HepG2 (cell line): ENCODE results near the gene CFAP70. TPM values are rescaled to one million over a fixed set of nuclear protein-coding genes. Genes with fewer than 3 reads are reported as not detected.

Experiments
- ATAC-seq: fragments of 200-7000 bp; cut with Tn5 transposase; 3 replicates; pipeline ENCODE4 v1.9.1; 2020; ENCODE audit warnings: mild to moderate bottlenecking, moderate library complexity
- BruUV-seq: library from RNA; stranded (reverse); fragments of 400-500 nt; replicated peaks from 2 replicates; lab custom pipeline; 2021; lab: Mats Ljungman, UMichigan
- CTCF ChIA-PET: fragments of 300-600 bp; formaldehyde crosslinking; extraction: SDS; loops from one replicate; lab custom pipeline; 2021; ENCODE audit warnings: low total read pairs, inconsistent platforms, low intra/inter-chr PET ratio; lab: Yijun Ruan, JAX
- POLR2A ChIA-PET: fragments of 350-600 bp; sonication (Branson Sonifier 250); formaldehyde crosslinking; loops from one replicate; lab custom pipeline; 2020; ENCODE audit warnings: antibody characterized with exemption, inconsistent platforms; lab: Yijun Ruan, JAX
- DNase-seq: peaks from one replicate; pipeline ENCODE4 v3.0.0-alpha.2; 2015; ENCODE audit warnings: low spot score
- FAIRE-seq: peaks from 3 replicates; lab custom pipeline; 2011; peaks lifted over from hg19 to GRCh38; lab: Jason Lieb, UNC
- H2AFZ ChIP-seq: one replicate; pipeline ENCODE4 v1.6.1; 2011; ENCODE audit warnings: low read length, inconsistent platforms
- H3K27ac ChIP-seq: fragments of 300-600 bp; 3 replicates; pipeline ENCODE4 v1.8.0; 2011; ENCODE audit warnings: mixed run types, mild to moderate bottlenecking, mixed read lengths, low read length, inconsistent platforms; ENCODE audit not compliant: insufficient read depth; ENCODE audit errors: extremely low read length
- H3K27me3 ChIP-seq, 2 experiments: fragments of 200-600 bp in 1 of 2; 2 replicates in 1 of 2; 3 replicates in 1 of 2; pipeline versions ENCODE4 v1.6.0 to v1.8.0; 2011; ENCODE audit warnings: low read length in 2 of 2, mild to moderate bottlenecking in 2 of 2, moderate library complexity in 2 of 2, inconsistent platforms in 1 of 2; ENCODE audit not compliant: insufficient read depth in 2 of 2, control insufficient read depth in 1 of 2
- H3K36me3 ChIP-seq, 2 experiments: fragments of 200-600 bp in 1 of 2; replicated peaks in 1 of 2; 2 replicates in 1 of 2; 3 replicates in 1 of 2; pipeline versions ENCODE4 v1.5.1 to v1.8.0; 2011; ENCODE audit warnings: low read length in 2 of 2, inconsistent platforms in 1 of 2; ENCODE audit not compliant: insufficient read depth in 2 of 2, control insufficient read depth in 1 of 2
- H3K4me1 ChIP-seq: 2 replicates; pipeline ENCODE4 v1.5.1; 2012; ENCODE audit warnings: low read length, inconsistent platforms; ENCODE audit not compliant: insufficient read depth
- H3K4me2 ChIP-seq: 2 replicates; pipeline ENCODE4 v1.6.0; 2011; ENCODE audit warnings: low read depth, low read length, inconsistent platforms
- H3K4me3 ChIP-seq, 3 experiments: fragments of 200-600 bp in 1 of 3; sonication (generic), shearing (Covaris generic) in 1 of 3; replicated peaks in 1 of 3; 2 replicates each; pipeline ENCODE4 v1.5.1; 2011 to 2016; ENCODE audit warnings: low read length in 3 of 3, inconsistent platforms in 2 of 3, low read depth in 2 of 3, mild to moderate bottlenecking in 2 of 3, control low read depth in 1 of 3, mixed read lengths in 1 of 3; ENCODE audit not compliant: insufficient read depth in 1 of 3
- H3K79me2 ChIP-seq: one replicate; pipeline ENCODE4 v1.6.1; 2011; ENCODE audit warnings: low read length, inconsistent platforms; ENCODE audit not compliant: insufficient read depth
- H3K9ac ChIP-seq: 2 replicates; pipeline ENCODE4 v1.6.0; 2011; ENCODE audit warnings: mild to moderate bottlenecking, low read depth, low read length, inconsistent platforms; ENCODE audit not compliant: insufficient read depth
- H3K9me3 ChIP-seq: 2 replicates; pipeline ENCODE4 v1.5.1; 2012; ENCODE audit warnings: mild to moderate bottlenecking, low read length
- H4K20me1 ChIP-seq: 2 replicates; pipeline ENCODE4 v1.6.0; 2011; ENCODE audit warnings: inconsistent platforms, mild to moderate bottlenecking, low read length, moderate library complexity; ENCODE audit not compliant: insufficient read depth
- BCL6 ChIP-seq: IDR thresholded peaks from 2 replicates; pipeline ENCODE4 v1.6.1; 2016; ENCODE audit warnings: missing genetic modification reagents, missing compliant biosample characterization
- MAFF ChIP-seq: IDR thresholded peaks from 2 replicates; pipeline ENCODE4 v1.6.1; 2011; ENCODE audit warnings: low read depth, low read length, improper control_type of control experiment
- MAFK ChIP-seq, 2 experiments: IDR thresholded peaks in 1 of 2; conservative IDR thresholded peaks in 1 of 2; 2 replicates each; pipeline ENCODE4 v1.6.1; 2011; ENCODE audit warnings: improper control_type of control experiment in 2 of 2, low read length in 2 of 2
- ZNF432 ChIP-seq: sonication (generic); formaldehyde crosslinking; IDR thresholded peaks from 2 replicates; pipeline ENCODE4 v1.5.0; 2020; ENCODE audit warnings: missing genetic modification reagents, mild to moderate bottlenecking, borderline replicate concordance
- WGBS: methylation state at CpG from one replicate; pipeline ENCODE4 v1.1.6; 2017; ENCODE audit warnings: low lambda C conversion rate; 5-methylcytosine and 5-hydroxymethylcytosine counted together
- in situ Hi-C: cut with HindIII; loops from 2 replicates; pipeline ENCODE4 v1.10.0; 2017; ENCODE audit warnings: low pct_unique_long_range_greater_than_20kb; ENCODE audit not compliant: extremely low pct_ligation_motif_present
- intact Hi-C: fragments of 100-400 bp; cut with micrococcal nuclease; formaldehyde crosslinking; loops from one replicate; pipeline ENCODE4 v1.10.0; 2022; ENCODE audit not compliant: unreplicated experiment
- polyA plus RNA-seq, 8 experiments: library from polyadenylated mRNA; depleted of rRNA in 3 of 8; stranded (reverse) in 7 of 8; unstranded in 1 of 8; fragments of >200 nt; fragmentation: Illumina TruSeq in 4 of 8; extraction: Trizol in 4 of 8; gene quantifications; 2 replicates each; pipeline versions ENCODE4 v1.2.1 to v1.2.3, GENCODE V29; 2011 to 2016; ENCODE audit warnings: low read depth in 4 of 8, missing spikeins in 1 of 8, mixed read lengths in 1 of 8; ENCODE audit not compliant: insufficient read depth in 1 of 8
- total RNA-seq, 5 experiments: library from RNA; depleted of rRNA; stranded (reverse); fragments of >200 nt; fragmentation: Illumina TruSeq; extraction: Trizol; gene quantifications; 2 replicates each; pipeline ENCODE4 v1.2.3, GENCODE V29; 2016; ENCODE audit warnings: low read depth in 1 of 5

The CFAP70 gene
- total and polyA plus RNA-seq, 2 of the 13 experiments (the other 11 are each of a cell fraction or from before 2014, with no cell fraction given) = 0.27 to 0.38 TPM

- 88% methylated on average over 3 of the region's 3 CpGs for WGBS
- no TSS peak for BruUV-seq
- Histone ChIP-seq H3K4me1 (no peaks in the 10 kb centered on the region), H4K20me1 (no peaks in the 10 kb centered on the region), H3K9me3 (no peaks in the 10 kb centered on the region), H3K36me3 (no peaks in the 10 kb centered on the region), H3K27ac (no peak overlapping the region), H3K27me3 (no peaks in the 10 kb centered on the region), H3K79me2 (no peaks in the 10 kb centered on the region), H3K4me3 (no peak overlapping the region), H3K4me2 (no peak overlapping the region), H3K9ac (no peak overlapping the region)
- POLR2A ChIA-PET = no interaction called here
- no peak for ATAC-seq
- FAIRE-seq = no peak
- intact Hi-C loops = no loop called here
- CTCF ChIA-PET = no interaction called here
- no peak for TF ChIP-seq ZNF432 (CRISPR knock-in tag)
- TF ChIP-seq, all 625 proteins: peak for 0
- in situ Hi-C loops = no loop called here
- no peak overlapping the region for H2AFZ ChIP-seq
- DNase-seq = no peak
These were observed 77.6 kb downstream of the CFAP70 start for GRCh38 chr10:73281097-73281496.

GRCh38 chr10:73264423-73264822, 94.2 kb downstream of the CFAP70 start:
- Histone ChIP-seq H4K20me1 (no peaks in the 10 kb centered on the region), H3K27me3 (no peaks in the 10 kb centered on the region), H3K79me2 (no peaks in the 10 kb centered on the region), H2AFZ (no peak overlapping the region), H3K9me3 (no peaks in the 10 kb centered on the region), H3K4me3 (no peak overlapping the region), H3K4me2 (no peak overlapping the region), H3K4me1 (no peaks in the 10 kb centered on the region), H3K36me3 (no peaks in the 10 kb centered on the region), H3K9ac (no peak overlapping the region), H3K27ac (no peak overlapping the region)
- TF ChIP-seq BCL6 (CRISPR knock-in tag) (no peak), MAFK (conservative IDR thresholded peaks at IDR 0.05 in 1 of 2, IDR thresholded peaks at IDR 0.05 in 1 of 2; ENCODE audit: low read length in 2 of 2) (peak; percentile 29 to 44; a peak in 2 of 4 replicates), MAFF (peak; percentile 21; the same call in 1 of the 2 replicates)
- WGBS = 77% methylated on average over 2 of the region's 2 CpGs
- intact Hi-C loops = loop anchor here (5.0 kb wide), 1 partner anchor 93 kb away; the partner anchor contains the start of gene CFAP70
- no peak for ATAC-seq
- FAIRE-seq = no peak
- in situ Hi-C loops = loop anchor here (25.0 kb wide), 1 partner anchor 373 kb away; the partner anchor contains the start of gene MYOZ1
- POLR2A ChIA-PET = interaction anchor here (1.4 to 3.9 kb wide), 2 partner anchors 12 to 17 kb away, joined by 3 to 21 read pairs; partner anchors contain the start of genes DNAJC9 and MRPS16
- CTCF ChIA-PET = no interaction called here
- BruUV-seq = no TSS peak
- DNase-seq = no peak
